HepG2 (cell line): Measurements from ENCODE around the gene PPP1R9B. TPM values are rescaled to one million over a fixed set of nuclear protein-coding genes. Genes with fewer than 3 reads are reported as not detected.

Source experiments
- ARID2 ChIP-seq: sonication (generic); formaldehyde crosslinking; IDR thresholded peaks from 2 replicates; pipeline ENCODE4 v1.8.1; 2022; ENCODE audit warnings: mild to moderate bottlenecking, missing genetic modification reagents, borderline replicate concordance
- HNRNPH1 ChIP-seq: fragments of 200-400 bp; formaldehyde crosslinking; optimal IDR thresholded peaks from 2 replicates; pipeline ENCODE3; 2017; ENCODE audit warnings: mild to moderate bottlenecking, low read depth, low read length
- KLF16 ChIP-seq, 2 experiments: sonication (generic) in 1 of 2; formaldehyde crosslinking in 1 of 2; IDR thresholded peaks; 2 replicates each; pipeline versions ENCODE4 v1.6.1 to v1.8.0; 2016 to 2023; ENCODE audit warnings: missing genetic modification reagents in 2 of 2, missing compliant biosample characterization in 1 of 2
- LRRFIP1 ChIP-seq: sonication (generic); formaldehyde crosslinking; conservative IDR thresholded peaks from 2 replicates; pipeline ENCODE4 v1.4.0; 2020; ENCODE audit warnings: missing genetic modification reagents
- NR2C2 ChIP-seq: sonication (generic); formaldehyde crosslinking; IDR thresholded peaks from 2 replicates; pipeline ENCODE4 v1.4.0; 2020; ENCODE audit warnings: missing genetic modification reagents, mild to moderate bottlenecking, moderate library complexity, borderline replicate concordance
- PHF21A ChIP-seq: sonication (generic); formaldehyde crosslinking; IDR thresholded peaks from 2 replicates; pipeline ENCODE4 v1.5.0; 2020; ENCODE audit warnings: mild to moderate bottlenecking, missing genetic modification reagents
- SP2 ChIP-seq: sonication (generic); formaldehyde crosslinking; IDR thresholded peaks from 2 replicates; pipeline ENCODE4 v1.5.1; 2020; ENCODE audit warnings: mild to moderate bottlenecking, missing genetic modification reagents
- ZNF276 ChIP-seq: sonication (generic); formaldehyde crosslinking; IDR thresholded peaks from 2 replicates; pipeline ENCODE4 v1.4.0; 2020; ENCODE audit warnings: mild to moderate bottlenecking, low read depth, missing genetic modification reagents
- polyA plus RNA-seq, 8 experiments: library from polyadenylated mRNA; depleted of rRNA in 3 of 8; stranded (reverse) in 7 of 8; unstranded in 1 of 8; fragments of >200 nt; fragmentation: Illumina TruSeq in 4 of 8; extraction: Trizol in 4 of 8; gene quantifications; 2 replicates each; pipeline versions ENCODE4 v1.2.1 to v1.2.3, GENCODE V29; 2011 to 2016; ENCODE audit warnings: low read depth in 4 of 8, missing spikeins in 1 of 8, mixed read lengths in 1 of 8; ENCODE audit not compliant: insufficient read depth in 1 of 8
- total RNA-seq, 5 experiments: library from RNA; depleted of rRNA; stranded (reverse); fragments of >200 nt; fragmentation: Illumina TruSeq; extraction: Trizol; gene quantifications; 2 replicates each; pipeline ENCODE4 v1.2.3, GENCODE V29; 2016; ENCODE audit warnings: low read depth in 1 of 5
- TF ChIP-seq, protein P1 (sequence below): sonication (generic); formaldehyde crosslinking; IDR thresholded peaks from one replicate; pipeline ENCODE4 v1.5.1; 2020; ENCODE audit warnings: mild to moderate bottlenecking, missing genetic modification reagents; ENCODE audit errors: not compliant biosample characterization
- TF ChIP-seq, protein P2 (sequence below), 2 experiments: sonication (generic) in 1 of 2; formaldehyde crosslinking in 1 of 2; IDR thresholded peaks; 2 replicates each; pipeline versions ENCODE4 v1.5.1 to v1.6.1; 2011 to 2020; ENCODE audit warnings: borderline replicate concordance in 1 of 2, low read depth in 1 of 2, low read length in 1 of 2, mild to moderate bottlenecking in 1 of 2, missing genetic modification reagents in 1 of 2, moderate library complexity in 1 of 2

Gene PPP1R9B
- total and polyA plus RNA-seq, 2 of the 13 experiments (the other 11 are each of a cell fraction or from before 2014, with no cell fraction given): 9.4 to 15.8 TPM

DNA sequence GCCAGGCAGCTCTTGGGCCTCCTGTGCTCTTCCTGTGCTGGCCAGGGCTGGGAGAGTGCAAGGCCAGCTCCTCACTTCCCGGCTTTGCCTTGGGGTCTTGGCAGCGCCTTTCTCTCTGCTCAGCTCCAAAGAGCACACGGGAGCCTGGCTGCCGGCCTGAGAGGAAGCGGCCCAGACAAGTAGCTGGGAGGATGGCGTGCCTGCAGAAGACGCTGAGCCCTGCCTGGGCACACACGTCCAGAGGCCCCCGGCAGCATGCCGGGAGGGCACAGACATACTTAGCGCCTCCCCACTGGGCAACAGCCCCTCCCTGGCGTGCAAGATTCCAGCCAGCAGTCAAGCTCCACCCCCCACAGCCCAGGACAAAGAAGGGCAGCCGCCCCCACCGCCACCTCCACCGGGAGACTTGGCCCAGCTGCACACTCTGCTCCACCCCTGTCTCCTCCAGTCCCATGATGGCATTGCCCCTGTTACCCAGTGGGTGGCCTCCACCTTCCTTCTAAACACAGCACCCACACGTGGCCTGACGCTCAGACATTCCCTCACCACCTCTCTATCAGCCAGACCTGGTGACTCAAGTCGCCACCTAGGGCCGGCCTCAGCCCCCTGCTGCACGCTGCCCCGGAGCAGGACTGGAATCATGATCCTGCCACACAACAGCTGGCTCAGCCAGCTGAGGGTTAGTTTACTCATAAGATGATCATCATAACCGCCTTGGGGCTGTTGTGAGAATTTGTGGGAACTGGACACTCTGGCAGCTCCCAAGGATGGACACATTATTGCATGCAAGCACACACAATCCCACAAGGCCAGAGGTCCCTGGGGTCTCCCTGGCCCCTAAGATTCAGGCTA lies 27.7 kb upstream of the PPP1R9B start (continued):
- no peak for TF ChIP-seq ZNF276 (CRISPR knock-in tag)
- TF ChIP-seq, protein P1, sequence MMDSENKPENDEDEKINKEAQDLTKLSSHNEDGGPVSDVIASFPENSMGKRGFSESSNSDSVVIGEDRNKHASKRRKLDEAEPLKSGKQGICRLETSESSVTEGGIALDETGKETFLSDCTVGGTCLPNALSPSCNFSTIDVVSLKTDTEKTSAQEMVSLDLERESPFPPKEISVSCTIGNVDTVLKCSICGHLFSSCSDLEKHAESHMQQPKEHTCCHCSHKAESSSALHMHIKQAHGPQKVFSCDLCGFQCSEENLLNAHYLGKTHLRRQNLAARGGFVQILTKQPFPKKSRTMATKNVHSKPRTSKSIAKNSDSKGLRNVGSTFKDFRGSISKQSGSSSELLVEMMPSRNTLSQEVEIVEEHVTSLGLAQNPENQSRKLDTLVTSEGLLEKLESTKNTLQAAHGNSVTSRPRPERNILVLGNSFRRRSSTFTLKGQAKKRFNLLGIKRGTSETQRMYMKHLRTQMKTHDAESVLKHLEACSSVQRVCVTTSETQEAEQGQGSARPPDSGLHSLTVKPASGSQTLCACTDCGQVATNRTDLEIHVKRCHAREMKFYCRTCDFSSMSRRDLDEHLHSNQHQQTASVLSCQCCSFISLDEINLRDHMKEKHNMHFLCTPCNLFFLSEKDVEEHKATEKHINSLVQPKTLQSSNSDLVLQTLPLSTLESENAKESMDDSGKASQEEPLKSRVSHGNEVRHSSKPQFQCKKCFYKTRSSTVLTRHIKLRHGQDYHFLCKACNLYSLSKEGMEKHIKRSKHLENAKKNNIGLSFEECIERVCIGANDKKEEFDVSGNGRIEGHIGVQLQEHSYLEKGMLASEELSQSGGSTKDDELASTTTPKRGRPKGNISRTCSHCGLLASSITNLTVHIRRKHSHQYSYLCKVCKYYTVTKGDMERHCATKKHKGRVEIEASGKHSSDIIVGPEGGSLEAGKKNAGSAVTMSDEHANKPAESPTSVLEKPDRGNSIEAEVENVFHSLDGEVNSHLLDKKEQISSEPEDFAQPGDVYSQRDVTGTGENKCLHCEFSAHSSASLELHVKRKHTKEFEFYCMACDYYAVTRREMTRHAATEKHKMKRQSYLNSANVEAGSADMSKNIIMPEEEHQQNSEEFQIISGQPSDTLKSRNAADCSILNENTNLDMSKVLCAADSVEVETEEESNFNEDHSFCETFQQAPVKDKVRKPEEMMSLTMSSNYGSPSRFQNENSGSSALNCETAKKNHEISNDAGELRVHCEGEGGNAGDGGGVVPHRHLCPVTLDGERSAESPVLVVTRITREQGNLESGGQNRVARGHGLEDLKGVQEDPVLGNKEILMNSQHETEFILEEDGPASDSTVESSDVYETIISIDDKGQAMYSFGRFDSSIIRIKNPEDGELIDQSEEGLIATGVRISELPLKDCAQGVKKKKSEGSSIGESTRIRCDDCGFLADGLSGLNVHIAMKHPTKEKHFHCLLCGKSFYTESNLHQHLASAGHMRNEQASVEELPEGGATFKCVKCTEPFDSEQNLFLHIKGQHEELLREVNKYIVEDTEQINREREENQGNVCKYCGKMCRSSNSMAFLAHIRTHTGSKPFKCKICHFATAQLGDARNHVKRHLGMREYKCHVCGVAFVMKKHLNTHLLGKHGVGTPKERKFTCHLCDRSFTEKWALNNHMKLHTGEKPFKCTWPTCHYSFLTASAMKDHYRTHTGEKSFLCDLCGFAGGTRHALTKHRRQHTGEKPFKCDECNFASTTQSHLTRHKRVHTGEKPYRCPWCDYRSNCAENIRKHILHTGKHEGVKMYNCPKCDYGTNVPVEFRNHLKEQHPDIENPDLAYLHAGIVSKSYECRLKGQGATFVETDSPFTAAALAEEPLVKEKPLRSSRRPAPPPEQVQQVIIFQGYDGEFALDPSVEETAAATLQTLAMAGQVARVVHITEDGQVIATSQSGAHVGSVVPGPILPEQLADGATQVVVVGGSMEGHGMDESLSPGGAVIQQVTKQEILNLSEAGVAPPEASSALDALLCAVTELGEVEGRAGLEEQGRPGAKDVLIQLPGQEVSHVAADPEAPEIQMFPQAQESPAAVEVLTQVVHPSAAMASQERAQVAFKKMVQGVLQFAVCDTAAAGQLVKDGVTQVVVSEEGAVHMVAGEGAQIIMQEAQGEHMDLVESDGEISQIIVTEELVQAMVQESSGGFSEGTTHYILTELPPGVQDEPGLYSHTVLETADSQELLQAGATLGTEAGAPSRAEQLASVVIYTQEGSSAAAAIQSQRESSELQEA (CRISPR knock-in tag): peak; percentile 51
- no peak for TF ChIP-seq KLF16 (CRISPR knock-in tag; IDR thresholded peaks at IDR 0.05)
- peak; percentile 92; the same call in 1 of the 2 replicates for TF ChIP-seq ARID2 (CRISPR knock-in tag)
- no peak for TF ChIP-seq LRRFIP1
- no peak for TF ChIP-seq NR2C2
- TF ChIP-seq HNRNPH1: no peak
- TF ChIP-seq, protein P2, sequence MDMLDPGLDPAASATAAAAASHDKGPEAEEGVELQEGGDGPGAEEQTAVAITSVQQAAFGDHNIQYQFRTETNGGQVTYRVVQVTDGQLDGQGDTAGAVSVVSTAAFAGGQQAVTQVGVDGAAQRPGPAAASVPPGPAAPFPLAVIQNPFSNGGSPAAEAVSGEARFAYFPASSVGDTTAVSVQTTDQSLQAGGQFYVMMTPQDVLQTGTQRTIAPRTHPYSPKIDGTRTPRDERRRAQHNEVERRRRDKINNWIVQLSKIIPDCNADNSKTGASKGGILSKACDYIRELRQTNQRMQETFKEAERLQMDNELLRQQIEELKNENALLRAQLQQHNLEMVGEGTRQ (IDR thresholded peaks at IDR 0.05; ENCODE audit: low read depth, low read length): peak; percentile 52; the same call in 1 of the 2 replicates
- TF ChIP-seq, protein P2 (CRISPR knock-in tag; IDR thresholded peaks at IDR 0.05; ENCODE audit: borderline replicate concordance): 0 out of 2 replicates have a peak, but pooled peaks have one; percentile 53
- peak; percentile 56 for TF ChIP-seq PHF21A
- no peak for TF ChIP-seq SP2 (CRISPR knock-in tag)
